OCI-M2 (cell line): ENCODE data around the gene GPLD1.
"Not testable (repeated sequence)": the region's sequence is repeated elsewhere in the genome, so short reads cannot be mapped to it uniquely, and the experiment has no call there.

Source experiments
- DNase-seq: peaks from one replicate; lab custom pipeline; 2025; ENCODE audit not compliant: unreplicated experiment; lab: John Stamatoyannopoulos, UW

The GPLD1 gene

GRCh38 chr6:24425091-24425490 is 64.3 kb downstream of the GPLD1 start:
- no peak for DNase-seq

GRCh38 chr6:24419526-24419925 is 69.9 kb downstream of the GPLD1 start:
- no peak for DNase-seq

GRCh38 chr6:24415753-24416152 is 73.6 kb downstream of the GPLD1 start:
- DNase-seq: no peak

GRCh38 chr6:24414531-24414930 is 74.8 kb downstream of the GPLD1 start:
- DNase-seq: not testable (repeated sequence)

- DNase-seq: no peak
These were observed 77.1 kb downstream of the GPLD1 start for GRCh38 chr6:24412294-24412693.

GRCh38 chr6:24410622-24411021 is 78.8 kb downstream of the GPLD1 start:
- no peak for DNase-seq

GRCh38 chr6:24408719-24409410 is 80.5 kb downstream of the GPLD1 start:
- no peak for DNase-seq

GRCh38 chr6:24405262-24405661 is 84.1 kb downstream of the GPLD1 start:
- no peak for DNase-seq

- DNase-seq: no peak
These were observed 85.9 kb downstream of the GPLD1 start for GRCh38 chr6:24403501-24403824.

- peak; percentile 50 for DNase-seq
These were observed 86.5 kb downstream of the GPLD1 start, which contains the start of gene MRS2 for GRCh38 chr6:24402697-24403500. Gene MRS2, plus strand, starts transcription at chr6:24402936. Its CDS starts 111 bp downstream, at chr6:24403047.

- no peak for DNase-seq
These were observed 87.9 kb downstream of the GPLD1 start for GRCh38 chr6:24401458-24401857.

GRCh38 chr6:24400045-24401039 is 89.0 kb downstream of the GPLD1 start:
- DNase-seq: not testable (repeated sequence)

- no peak for DNase-seq
These were observed 91.7 kb downstream of the GPLD1 start for GRCh38 chr6:24397631-24398030.

GRCh38 chr6:24396824-24397223 is 92.6 kb downstream of the GPLD1 start:
- no peak for DNase-seq

GRCh38 chr6:24394780-24395437 is 94.5 kb downstream of the GPLD1 start:
- no peak for DNase-seq

GRCh38 chr6:24394061-24394779 is 95.2 kb downstream of the GPLD1 start:
- DNase-seq: no peak

- no peak for DNase-seq
These were observed 97.5 kb downstream of the GPLD1 start for GRCh38 chr6:24391756-24392405.

GRCh38 chr6:24391208-24391607 is 98.2 kb downstream of the GPLD1 start:
- no peak for DNase-seq

GRCh38 chr6:24387818-24388217 is 101.6 kb downstream of the GPLD1 start:
- DNase-seq: no peak
